ENCODE measurements around the gene POLN.
A peak's percentile ranks its signal among the peaks of the same experiment; 100 is the strongest.
"Not testable (repeated sequence)": the region's sequence is repeated elsewhere in the genome, so short reads cannot be mapped to it uniquely, and the experiment has no call there.

The POLN gene

DNA sequence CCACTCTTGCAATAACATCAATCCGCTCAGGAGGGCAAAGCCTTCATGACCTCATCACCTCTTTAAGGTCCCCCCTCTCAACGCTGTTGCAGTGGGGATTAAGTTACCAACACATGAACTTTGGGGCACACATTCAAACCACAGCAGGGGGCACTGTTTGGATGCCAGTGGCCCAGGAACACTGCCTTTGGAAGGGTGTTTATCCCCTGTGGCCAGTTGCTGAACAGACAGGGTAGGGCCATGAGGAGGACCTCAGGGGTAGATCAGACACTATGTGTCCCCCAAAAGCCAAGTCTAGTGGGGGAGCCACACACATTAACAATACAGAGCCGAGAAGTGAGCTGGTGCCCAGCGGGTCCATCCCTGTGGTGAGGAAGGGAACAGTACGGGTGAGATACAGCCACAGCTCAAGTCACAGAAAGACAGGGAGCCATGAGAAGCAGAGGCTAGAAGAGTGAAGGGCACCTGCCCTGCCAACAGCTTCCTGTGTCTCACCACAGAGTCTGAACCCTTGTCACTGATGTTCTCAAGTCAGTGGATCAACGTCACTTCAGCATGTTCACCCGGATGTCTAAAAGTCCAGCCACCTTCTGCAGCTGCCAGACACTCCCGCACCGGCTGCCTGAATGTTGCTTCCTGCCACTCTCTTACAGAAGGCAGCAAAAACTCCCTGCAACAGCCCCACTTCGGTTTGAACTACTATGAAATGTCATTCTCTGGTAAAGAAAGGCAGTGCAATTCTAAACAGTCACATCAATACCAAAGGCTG, 39.8 kb upstream of the POLN start:
- Mint-ChIP-seq H3K27me3 (no peaks in the 10 kb centered on the region), H3K9me3 (peaks cover 5 to 7% of the 10 kb centered on the region in 2 donors), H3K4me1 (peaks cover 43% of the 10 kb centered on the region), H3K4me3 (peak overlapping the region; percentile 60 to 67), H3K27ac (peak overlapping the region; percentile 91 to 95)
- peak; percentile 55 to 84 for DNase-seq
- peak; percentile 96 for ATAC-seq

DNA sequence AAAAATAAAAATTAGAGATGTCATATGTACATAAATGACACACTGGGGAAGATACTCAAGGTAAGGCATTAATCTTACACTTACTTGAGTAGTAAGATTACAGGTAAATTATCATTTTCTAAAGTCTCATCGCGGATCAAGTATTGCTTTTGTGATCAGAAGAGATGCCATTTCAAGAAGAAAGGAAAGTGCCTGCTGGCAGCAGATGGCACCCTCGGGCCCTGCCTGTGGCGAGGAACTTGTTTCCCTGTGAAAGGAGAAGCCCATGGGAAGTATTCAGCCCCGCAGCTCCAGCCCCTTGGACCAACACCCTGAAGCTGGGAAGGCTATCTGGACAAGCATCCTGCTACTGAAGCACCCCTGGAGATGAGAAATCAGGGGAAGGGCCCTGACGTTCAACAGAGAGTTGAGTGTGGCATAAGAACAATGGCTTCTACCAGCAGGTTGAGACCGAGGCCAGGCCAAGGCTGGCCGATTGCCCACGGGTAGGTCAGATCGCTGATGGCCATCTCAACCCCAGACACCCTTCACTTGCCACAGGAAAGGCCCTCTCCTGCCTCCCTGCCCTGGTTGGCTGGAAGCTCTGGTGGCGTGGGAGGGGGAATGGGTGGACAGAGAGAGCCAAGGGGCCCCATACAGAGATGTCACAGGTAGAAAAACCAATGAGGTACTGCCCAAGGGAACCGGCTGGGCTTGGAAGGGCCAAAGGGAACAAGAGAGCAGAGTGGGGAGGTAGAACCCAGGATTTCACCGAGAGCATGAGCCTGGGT, 38.8 kb upstream of the POLN start:
- Mint-ChIP-seq H3K4me1 (peaks cover 41% of the 10 kb centered on the region), H3K27ac (peak overlapping the region; percentile 67 to 91), H3K4me3 (peak overlapping the region in 1 of 2 donors; percentile 67), H3K9me3 (peaks cover 5 to 7% of the 10 kb centered on the region in 2 donors), H3K27me3 (no peaks in the 10 kb centered on the region)
- ATAC-seq (no peak), DNase-seq (no peak)

DNA sequence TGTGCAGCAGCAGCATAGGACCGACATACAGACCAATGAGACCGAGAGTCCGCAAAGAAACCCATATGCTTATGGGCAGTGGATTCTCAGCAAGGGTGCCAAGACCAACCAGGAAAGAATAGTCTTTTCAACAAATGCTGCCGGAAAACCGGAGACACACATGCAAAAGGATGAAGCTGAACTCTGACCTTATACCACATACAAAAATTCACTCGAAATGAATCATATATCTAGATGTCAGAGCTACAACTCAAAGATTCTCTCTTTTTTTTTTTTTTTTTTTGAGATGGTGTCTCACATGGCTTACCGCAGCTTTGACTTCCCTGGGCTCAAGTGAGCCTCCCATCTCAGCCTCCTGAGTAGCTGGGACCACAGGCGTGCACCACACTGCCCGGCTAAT, 36.0 kb upstream of the POLN start:
- H3K27ac Mint-ChIP-seq: no peak overlapping the region
- H3K27me3 Mint-ChIP-seq: no peaks in the 10 kb centered on the region
- no peak overlapping the region for H3K4me3 Mint-ChIP-seq
- DNase-seq: no peak
- ATAC-seq: no peak
- peaks cover 0 to 2% of the 10 kb centered on the region in 2 donors for H3K9me3 Mint-ChIP-seq
- H3K4me1 Mint-ChIP-seq: peaks cover 24% of the 10 kb centered on the region

DNA sequence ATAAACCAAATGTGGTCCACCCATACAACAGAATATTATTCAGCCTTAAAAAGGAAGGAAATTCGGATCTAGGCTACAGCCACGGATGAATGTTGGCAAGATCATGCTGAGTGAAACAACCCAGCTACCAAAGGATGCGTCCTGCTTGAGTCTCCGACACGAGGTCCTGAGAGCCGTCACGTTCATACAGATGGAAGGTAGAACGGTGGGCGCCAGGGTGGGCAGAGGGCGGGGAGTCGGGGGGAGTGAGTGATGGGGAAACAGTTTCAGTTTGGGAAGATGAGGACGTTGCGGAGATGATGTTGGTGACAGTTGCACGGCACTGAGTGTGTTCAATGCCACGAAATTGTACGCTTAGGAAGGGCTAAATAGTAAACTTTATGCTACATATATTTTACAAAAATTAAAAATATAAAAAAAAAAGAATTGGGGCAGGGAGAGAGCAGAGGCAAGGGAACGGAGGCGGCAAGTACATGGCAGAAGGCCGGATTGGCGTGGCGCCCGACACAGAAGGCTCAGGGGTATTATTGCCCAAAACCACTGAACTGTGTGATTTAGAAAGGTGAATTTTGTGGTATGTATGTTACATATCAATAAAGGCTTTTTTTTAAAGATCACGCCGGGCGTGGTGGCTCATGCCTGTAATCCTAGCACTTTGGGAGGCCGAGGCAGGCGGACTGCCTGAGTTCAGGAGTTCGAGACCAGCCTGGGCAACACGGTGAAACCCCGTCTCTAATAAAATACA, 34.8 kb upstream of the POLN start:
- no peak for ATAC-seq
- Mint-ChIP-seq H3K27me3 (no peaks in the 10 kb centered on the region), H3K9me3 (no peaks in the 10 kb centered on the region), H3K27ac (no peak overlapping the region), H3K4me1 (peaks cover 17% of the 10 kb centered on the region), H3K4me3 (no peak overlapping the region)
- DNase-seq: no peak

DNA sequence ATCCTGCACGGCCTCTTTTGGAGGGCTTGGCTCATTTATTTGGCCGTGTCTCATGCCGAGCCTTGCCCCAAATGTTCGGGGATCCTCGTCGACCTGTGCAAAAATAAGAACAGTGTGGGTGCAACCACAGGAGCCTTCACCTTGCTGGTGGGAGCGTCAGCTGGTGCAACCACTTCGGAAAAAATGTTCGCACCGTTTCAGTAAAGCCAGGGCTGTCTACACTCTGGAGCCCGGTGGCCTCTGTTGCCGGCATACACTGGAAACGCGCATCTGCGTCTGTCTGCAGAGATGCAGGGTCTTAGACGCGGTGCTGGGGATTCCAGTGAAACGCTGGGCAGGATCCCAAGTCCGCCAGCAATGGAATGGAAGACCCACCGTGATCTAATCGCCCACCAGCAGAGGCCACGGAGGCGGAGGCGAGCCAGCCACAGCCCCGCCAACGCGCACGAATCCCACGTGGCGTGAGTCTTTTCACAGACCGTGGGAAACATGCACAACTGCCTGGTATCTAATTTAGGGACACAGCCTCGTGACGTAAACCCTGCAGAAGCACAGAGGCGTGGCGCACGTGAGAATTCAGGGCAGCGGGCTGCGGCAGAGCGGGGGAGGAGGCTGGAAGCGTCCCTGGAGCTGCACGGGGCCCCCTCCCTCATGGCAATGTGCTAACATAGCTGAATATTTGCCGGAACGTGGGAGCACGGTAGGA, 33.8 kb upstream of the POLN start:
- H3K27ac Mint-ChIP-seq: peak overlapping the region in 1 of 2 donors; percentile 11
- peaks cover 6% of the 10 kb centered on the region for H3K4me1 Mint-ChIP-seq
- no peaks in the 10 kb centered on the region for H3K9me3 Mint-ChIP-seq
- no peaks in the 10 kb centered on the region for H3K27me3 Mint-ChIP-seq
- ATAC-seq (no peak), DNase-seq (no peak)
- H3K4me3 Mint-ChIP-seq: no peak overlapping the region

DNA sequence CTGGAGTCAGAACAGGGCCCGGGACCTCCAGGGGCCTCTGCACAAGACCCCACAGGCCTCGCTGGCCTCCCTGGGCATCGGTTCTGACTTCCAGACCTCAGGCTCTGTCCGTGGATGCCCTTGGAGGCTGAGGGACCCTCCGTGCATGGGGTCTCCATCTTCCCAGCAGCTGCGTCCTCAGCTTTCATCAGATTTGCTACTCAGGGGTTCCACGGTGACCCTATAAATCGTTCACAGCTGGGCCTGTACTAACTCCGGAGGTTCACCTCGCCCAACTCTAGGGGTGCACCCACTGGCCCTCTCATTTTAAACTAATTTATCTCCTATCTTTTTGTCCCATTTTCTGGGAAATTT, 33.1 kb upstream of the POLN start:
- not testable (repeated sequence) for H3K27me3 Mint-ChIP-seq, H3K4me3 Mint-ChIP-seq, H3K4me1 Mint-ChIP-seq, DNase-seq, ATAC-seq, H3K9me3 Mint-ChIP-seq, H3K27ac Mint-ChIP-seq

DNA sequence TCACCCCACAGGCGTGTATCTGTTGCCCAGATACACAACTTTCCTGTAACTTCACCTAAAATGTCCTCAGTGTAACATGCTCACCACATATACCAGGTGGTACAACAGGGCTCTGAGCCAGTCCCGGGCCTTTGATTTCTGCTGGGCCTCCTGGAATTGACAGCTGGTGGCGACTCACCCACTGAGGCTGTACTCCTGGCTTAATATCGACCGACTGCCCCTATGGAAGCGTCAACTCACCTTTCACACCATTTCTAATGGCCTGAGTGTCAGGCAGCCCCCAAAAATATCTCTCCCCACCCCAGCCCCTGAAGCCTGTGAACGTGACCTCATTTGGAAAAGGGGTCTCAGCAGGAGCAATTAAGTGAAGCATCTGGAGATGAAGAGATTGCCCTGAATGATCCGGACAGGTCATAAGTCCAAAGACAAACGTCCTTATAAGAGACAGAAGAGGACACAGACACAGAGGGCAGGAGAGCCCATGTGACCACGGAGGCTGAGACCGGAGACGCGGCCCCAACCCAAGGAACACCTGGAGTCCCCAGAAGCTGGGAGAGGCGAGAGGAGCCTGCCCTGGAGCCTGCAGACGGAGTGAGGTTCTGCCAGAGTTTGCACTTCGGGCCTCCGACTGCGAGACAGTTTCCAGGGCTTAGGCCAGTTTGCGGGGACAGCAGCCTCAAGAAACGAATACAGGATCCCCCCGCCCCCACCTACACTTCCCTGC, 32.6 kb upstream of the POLN start:
- Mint-ChIP-seq H3K27me3 (no peaks in the 10 kb centered on the region), H3K9me3 (no peaks in the 10 kb centered on the region), H3K27ac (peak overlapping the region in 1 of 2 donors; percentile 48), H3K4me1 (peaks cover 5% of the 10 kb centered on the region), H3K4me3 (no peak overlapping the region)
- DNase-seq (no peak), ATAC-seq (no peak)

DNA sequence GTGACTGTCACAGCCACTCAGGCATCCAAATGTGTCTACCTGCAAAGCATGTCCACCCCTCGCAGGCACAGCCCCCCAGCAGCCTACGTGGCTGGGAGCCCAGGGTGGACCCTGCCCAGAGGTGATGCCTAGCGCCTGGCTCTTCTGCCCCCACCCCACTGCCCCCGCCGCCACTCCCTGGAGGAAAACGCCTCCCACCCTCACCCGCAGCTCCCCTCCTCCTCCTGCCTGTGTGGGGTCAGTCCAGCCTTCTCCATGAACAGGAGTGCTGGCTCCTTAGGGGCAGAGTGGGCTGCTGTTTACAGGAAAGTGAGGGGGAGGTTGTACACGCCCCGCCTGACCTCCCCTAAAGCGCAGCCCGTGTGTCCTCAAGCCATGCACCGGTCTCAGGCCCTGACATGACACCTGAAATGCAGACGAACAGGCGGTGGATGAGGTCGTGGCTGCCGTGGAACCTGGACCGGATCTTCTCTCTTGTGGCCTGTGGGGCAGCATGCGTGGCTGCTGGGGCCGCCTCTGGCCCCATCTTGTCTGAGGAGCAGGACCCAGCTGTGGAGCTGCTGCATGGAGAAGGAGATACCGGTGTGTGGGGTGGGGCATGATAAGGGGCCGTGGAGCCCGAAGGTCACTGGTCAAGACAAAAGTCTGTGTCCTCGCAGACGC, 31.9 kb upstream of the POLN start:
- ATAC-seq (no peak), DNase-seq (no peak)
- H3K27me3 Mint-ChIP-seq: no peaks in the 10 kb centered on the region
- no peaks in the 10 kb centered on the region for H3K9me3 Mint-ChIP-seq
- peak overlapping the region in 1 of 2 donors; percentile 48 for H3K27ac Mint-ChIP-seq
- H3K4me3 Mint-ChIP-seq: no peak overlapping the region
- H3K4me1 Mint-ChIP-seq: peaks cover 5% of the 10 kb centered on the region

DNA sequence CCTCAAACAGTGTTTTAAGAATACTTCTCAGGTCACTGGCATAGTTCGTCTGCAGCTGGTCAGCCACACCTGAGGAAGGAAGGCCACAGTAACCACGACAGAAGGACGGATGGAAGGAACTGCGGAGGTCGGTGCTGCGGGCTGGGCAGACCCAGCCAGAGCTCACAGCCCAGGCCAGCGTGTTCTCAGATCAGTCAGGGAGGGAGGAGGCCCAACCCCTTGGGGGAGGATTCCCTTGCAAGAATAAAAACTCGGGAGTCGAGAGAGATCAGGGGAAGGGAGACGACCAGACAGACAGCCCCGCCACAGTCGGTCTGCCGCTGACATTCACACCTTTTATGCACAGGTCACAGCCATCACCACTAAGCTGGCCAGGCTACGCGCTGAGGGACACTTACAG, 31.3 kb upstream of the POLN start:
- DNase-seq (no peak), ATAC-seq (no peak)
- Mint-ChIP-seq H3K4me3 (no peak overlapping the region), H3K4me1 (peaks cover 5% of the 10 kb centered on the region), H3K27me3 (no peaks in the 10 kb centered on the region), H3K9me3 (no peaks in the 10 kb centered on the region), H3K27ac (peak overlapping the region in 1 of 2 donors; percentile 90)

DNA sequence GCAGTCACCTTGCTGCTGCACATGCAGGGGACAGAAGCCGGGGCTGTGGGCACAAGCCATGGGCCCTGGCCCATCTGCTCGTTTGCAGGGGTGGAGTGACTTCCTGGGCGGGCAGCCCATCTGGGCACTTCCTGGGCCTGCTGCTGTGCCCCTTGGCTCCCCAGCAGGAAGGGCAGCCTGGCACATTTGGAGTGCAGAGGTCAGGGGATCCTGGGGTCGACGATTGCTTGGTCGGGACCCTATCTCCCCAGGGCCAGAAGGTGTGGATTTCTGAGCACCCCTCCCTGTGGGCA, 30.9 kb upstream of the POLN start:
- no peak for ATAC-seq
- Mint-ChIP-seq H3K27ac (no peak overlapping the region), H3K4me1 (peaks cover 5% of the 10 kb centered on the region), H3K27me3 (no peaks in the 10 kb centered on the region), H3K4me3 (no peak overlapping the region), H3K9me3 (no peaks in the 10 kb centered on the region)
- no peak for DNase-seq

DNA sequence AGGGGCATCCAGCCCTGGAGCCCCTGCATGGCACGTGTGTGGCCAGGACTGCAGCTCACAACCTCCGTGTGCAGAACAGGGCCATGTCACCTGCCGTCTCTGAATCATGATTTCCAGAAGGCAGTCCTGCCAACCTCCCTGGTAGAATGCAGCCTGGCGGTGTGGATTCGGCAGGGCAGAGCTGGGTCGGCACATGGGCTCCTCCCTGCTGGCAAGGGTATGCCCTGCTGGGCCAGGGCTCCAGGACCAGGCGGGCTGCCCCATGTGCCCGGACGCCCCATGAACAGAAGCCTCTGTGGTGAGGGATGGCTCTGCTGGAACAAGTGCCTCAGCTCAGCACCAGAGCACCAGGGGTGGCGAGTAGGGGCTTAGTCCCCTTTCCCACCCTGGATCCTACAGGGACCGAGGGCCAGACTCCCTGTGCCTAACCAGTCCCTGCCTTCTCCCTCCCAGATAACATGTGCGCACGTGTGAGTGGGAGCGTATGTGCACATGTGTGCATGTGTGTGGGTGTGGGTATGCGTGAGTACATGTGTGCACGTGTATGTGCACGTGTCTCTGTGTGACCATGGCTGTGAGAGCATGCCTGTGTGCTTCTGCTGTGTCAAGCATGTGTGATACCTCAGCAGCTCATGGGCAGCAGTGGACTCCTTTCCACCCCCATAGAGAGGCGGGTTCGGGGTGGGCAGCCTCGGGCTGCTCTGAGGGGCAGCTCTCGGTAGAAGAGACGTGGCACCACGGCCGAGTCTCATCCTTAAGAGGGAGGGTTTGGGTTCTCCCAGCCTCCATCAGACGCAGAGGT, 30.3 kb upstream of the POLN start:
- no peak overlapping the region for H3K27ac Mint-ChIP-seq
- H3K9me3 Mint-ChIP-seq: no peaks in the 10 kb centered on the region
- H3K27me3 Mint-ChIP-seq: no peaks in the 10 kb centered on the region
- peaks cover 5% of the 10 kb centered on the region for H3K4me1 Mint-ChIP-seq
- DNase-seq (no peak), ATAC-seq (no peak)
- H3K4me3 Mint-ChIP-seq: no peak overlapping the region

DNA sequence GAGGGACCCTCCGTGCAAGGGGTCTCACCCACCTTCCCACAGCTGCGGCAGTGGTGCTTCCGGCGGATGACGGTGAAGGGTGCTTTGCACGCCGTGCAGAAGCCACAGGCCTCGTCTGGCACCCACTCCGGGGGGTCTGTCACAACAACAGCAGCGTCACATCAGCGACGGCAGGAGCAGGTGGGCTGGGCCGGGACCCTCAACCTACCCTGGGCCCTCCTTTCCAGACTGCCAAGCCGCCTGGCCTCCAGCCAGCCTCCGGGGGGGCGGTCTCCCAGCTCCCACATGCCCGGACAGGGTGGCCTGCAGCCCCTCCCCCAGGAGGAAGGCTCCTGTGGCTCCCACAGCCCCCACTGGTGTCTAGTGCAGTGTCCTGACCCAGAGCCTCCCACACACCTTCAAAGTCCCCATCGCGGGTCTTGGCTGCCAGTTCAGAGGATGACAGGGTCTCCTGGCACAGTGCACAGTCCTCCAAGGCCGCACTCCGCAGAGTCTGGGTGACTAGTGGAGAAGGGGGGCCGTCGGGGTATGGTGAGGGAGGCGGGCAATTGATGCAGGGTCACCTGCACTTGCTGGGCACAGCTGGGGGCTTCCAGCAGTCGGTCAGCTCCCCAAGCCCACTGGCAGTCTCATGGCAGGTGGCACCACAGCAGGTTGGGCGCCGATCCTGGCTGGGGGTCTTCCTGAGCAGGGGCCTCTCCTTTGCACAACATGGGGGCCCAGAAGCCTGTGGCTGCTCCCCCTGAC, 29.5 kb upstream of the POLN start:
- no peaks in the 10 kb centered on the region for H3K27me3 Mint-ChIP-seq
- H3K27ac Mint-ChIP-seq: no peak overlapping the region
- H3K9me3 Mint-ChIP-seq: no peaks in the 10 kb centered on the region
- DNase-seq: no peak
- H3K4me3 Mint-ChIP-seq: no peak overlapping the region
- H3K4me1 Mint-ChIP-seq: peaks cover 5% of the 10 kb centered on the region
- no peak for ATAC-seq

DNA sequence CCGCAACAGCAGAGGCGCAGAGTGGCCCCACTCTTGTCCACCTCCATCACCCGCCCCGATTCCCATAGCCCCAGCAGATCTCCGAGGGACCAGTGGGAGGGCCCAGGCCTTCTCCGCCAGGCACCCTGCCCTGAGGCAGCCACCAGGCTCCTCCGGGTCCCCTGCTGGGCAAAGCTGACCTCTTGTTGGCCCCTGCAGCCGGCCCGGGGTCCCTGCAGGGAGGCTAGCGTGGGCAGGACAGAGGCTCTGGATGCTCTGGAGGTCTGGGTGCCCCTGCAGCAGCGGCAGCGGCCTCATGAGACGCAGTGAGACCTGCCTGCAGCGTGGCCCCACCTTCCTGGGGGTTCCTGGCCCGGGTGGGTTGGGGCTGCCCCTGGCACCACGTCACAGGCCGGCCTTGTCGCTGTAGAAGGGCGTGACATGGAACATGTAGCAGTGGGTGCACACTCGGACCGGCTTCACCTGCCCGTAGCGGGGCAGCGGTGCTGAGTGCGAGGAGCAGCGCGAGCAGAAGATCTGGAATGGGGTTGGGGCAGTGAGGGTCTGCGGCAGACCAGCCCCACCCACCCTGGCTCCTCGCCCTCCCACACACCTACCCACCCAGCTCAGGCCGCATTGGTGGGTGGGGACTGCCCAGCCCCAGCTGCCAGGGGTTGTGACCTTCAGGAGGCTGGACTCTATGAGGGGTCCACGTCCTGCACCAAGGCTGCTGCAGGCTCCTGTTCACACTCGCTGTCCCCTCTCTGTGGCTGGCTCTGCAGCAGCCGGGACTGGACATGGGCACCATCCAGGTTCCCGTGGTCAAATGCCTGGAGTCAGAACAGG, 28.6 kb upstream of the POLN start:
- no peak overlapping the region for H3K4me3 Mint-ChIP-seq
- ATAC-seq: peak; percentile 12
- no peaks in the 10 kb centered on the region for H3K27me3 Mint-ChIP-seq
- H3K4me1 Mint-ChIP-seq: peaks cover 10% of the 10 kb centered on the region
- H3K27ac Mint-ChIP-seq: no peak overlapping the region
- no peak for DNase-seq
- H3K9me3 Mint-ChIP-seq: no peaks in the 10 kb centered on the region

All from stimulated activated naive CD8-positive, alpha-beta T cell treated with anti-CD3 and anti-CD28 coated beads, Interleukin-15, amount 100 ng/mL, for 72 hours (primary cell).